H7 (cell line): Measurements from ENCODE around the gene RNF121. TPM values are rescaled to one million over a fixed set of nuclear protein-coding genes. Genes with fewer than 3 reads are reported as not detected.

Experiments
- DNase-seq: peaks from one replicate; pipeline ENCODE4 v3.0.0; 2012
- H3K27me3 ChIP-seq: 2 replicates; pipeline ENCODE4 v1.6.0; 2011; ENCODE audit warnings: mild to moderate bottlenecking, low read length; ENCODE audit not compliant: control insufficient read depth, insufficient read depth
- H3K36me3 ChIP-seq: replicated peaks from 2 replicates; pipeline ENCODE4 v1.5.1; 2011; ENCODE audit warnings: low read length; ENCODE audit not compliant: control insufficient read depth, insufficient read depth
- H3K4me3 ChIP-seq: 2 replicates; pipeline ENCODE4 v1.5.1; 2011; ENCODE audit warnings: low read depth, mild to moderate bottlenecking, control low read depth, low read length, moderate library complexity; ENCODE audit not compliant: insufficient read depth
- total RNA-seq: library from RNA; depleted of rRNA; stranded (reverse); fragments of >200 nt; shearing (Covaris generic); gene quantifications from 2 replicates; pipeline ENCODE4 v1.2.3, GENCODE V29; 2014

The RNF121 gene
- total RNA-seq, 1 experiment from 2014 or later, result 22.7 TPM

GRCh38 chr11:71990701-71991100 lies 61.9 kb downstream of the RNF121 start:
- no peak for DNase-seq
- H3K27me3 ChIP-seq, result no peaks in the 10 kb centered on the region
- H3K36me3 ChIP-seq, result peaks cover 9% of the 10 kb centered on the region
- no peak overlapping the region for H3K4me3 ChIP-seq

- no peak for DNase-seq
- Histone ChIP-seq H3K4me3 (no peak overlapping the region), H3K27me3 (no peaks in the 10 kb centered on the region), H3K36me3 (peaks cover 9% of the 10 kb centered on the region)
These were observed 62.6 kb downstream of the RNF121 start for GRCh38 chr11:71991494-71991893.

GRCh38 chr11:71992136-71992730 lies 63.4 kb downstream of the RNF121 start:
- H3K4me3 ChIP-seq, result no peak overlapping the region
- no peak for DNase-seq
- H3K36me3 ChIP-seq, result peaks cover 9% of the 10 kb centered on the region
- no peaks in the 10 kb centered on the region for H3K27me3 ChIP-seq

- no peak overlapping the region for H3K4me3 ChIP-seq
- H3K36me3 ChIP-seq, result peaks cover 9% of the 10 kb centered on the region
- no peaks in the 10 kb centered on the region for H3K27me3 ChIP-seq
- DNase-seq, result peak; percentile 31
These were observed 65.9 kb downstream of the RNF121 start for GRCh38 chr11:71994786-71995185.

GRCh38 chr11:71995726-71996291 lies 67.0 kb downstream of the RNF121 start:
- Histone ChIP-seq H3K36me3 (peaks cover 1% of the 10 kb centered on the region), H3K4me3 (no peak overlapping the region), H3K27me3 (no peaks in the 10 kb centered on the region)
- no peak for DNase-seq

- DNase-seq, result peak; percentile 13
- H3K27me3 ChIP-seq, result no peaks in the 10 kb centered on the region
- H3K4me3 ChIP-seq, result no peak overlapping the region
- peaks cover 1% of the 10 kb centered on the region for H3K36me3 ChIP-seq
These were observed 67.7 kb downstream of the RNF121 start for GRCh38 chr11:71996517-71996916.

GRCh38 chr11:71996946-71997345 lies 68.1 kb downstream of the RNF121 start:
- Histone ChIP-seq H3K4me3 (no peak overlapping the region), H3K36me3 (peaks cover 6% of the 10 kb centered on the region), H3K27me3 (no peaks in the 10 kb centered on the region)
- DNase-seq, result no peak

- peak; percentile 18 for DNase-seq
- Histone ChIP-seq H3K4me3 (no peak overlapping the region), H3K27me3 (no peaks in the 10 kb centered on the region), H3K36me3 (peaks cover 8% of the 10 kb centered on the region)
These were observed 68.7 kb downstream of the RNF121 start for GRCh38 chr11:71997594-71997993.

GRCh38 chr11:71998061-71998460 lies 69.2 kb downstream of the RNF121 start:
- Histone ChIP-seq H3K36me3 (peaks cover 8% of the 10 kb centered on the region), H3K27me3 (no peaks in the 10 kb centered on the region), H3K4me3 (no peak overlapping the region)
- DNase-seq, result no peak

GRCh38 chr11:71998649-71999310 lies 69.9 kb downstream of the RNF121 start, which contains the start of gene IL18BP:
TSS of gene IL18BP (plus strand) at chr11:71998909. CDS start at chr11:71999985, 1,076 bp downstream.
- no peak within 1 kb of the TSS for H3K4me3 ChIP-seq
- no peak for DNase-seq
- H3K27me3 ChIP-seq, result no peaks in the 10 kb centered on the region
- peaks cover 12% of the 10 kb centered on the region for H3K36me3 ChIP-seq

GRCh38 chr11:71999362-71999761 lies 70.5 kb downstream of the RNF121 start:
- Histone ChIP-seq H3K4me3 (no peak overlapping the region), H3K27me3 (no peaks in the 10 kb centered on the region), H3K36me3 (peaks cover 15% of the 10 kb centered on the region)
- no peak for DNase-seq

GRCh38 chr11:71999798-72000197 lies 71.0 kb downstream of the RNF121 start:
- Histone ChIP-seq H3K27me3 (no peaks in the 10 kb centered on the region), H3K4me3 (no peak overlapping the region), H3K36me3 (peaks cover 19% of the 10 kb centered on the region)
- DNase-seq, result no peak

- no peak for DNase-seq
- Histone ChIP-seq H3K36me3 (peaks cover 24% of the 10 kb centered on the region), H3K27me3 (no peaks in the 10 kb centered on the region), H3K4me3 (no peak overlapping the region)
These were observed 71.5 kb downstream of the RNF121 start for GRCh38 chr11:72000202-72000867.

GRCh38 chr11:72001285-72001684 lies 72.4 kb downstream of the RNF121 start:
- Histone ChIP-seq H3K27me3 (no peaks in the 10 kb centered on the region), H3K36me3 (peaks cover 34% of the 10 kb centered on the region), H3K4me3 (no peak overlapping the region)
- DNase-seq, result no peak
